Measurements from ENCODE around the gene S100G. TPM values are rescaled to one million over a fixed set of nuclear protein-coding genes. Genes with fewer than 3 reads are reported as not detected.

The S100G gene
- total and polyA plus RNA-seq, 2 experiments from 2014 or later, result not detected

DNA sequence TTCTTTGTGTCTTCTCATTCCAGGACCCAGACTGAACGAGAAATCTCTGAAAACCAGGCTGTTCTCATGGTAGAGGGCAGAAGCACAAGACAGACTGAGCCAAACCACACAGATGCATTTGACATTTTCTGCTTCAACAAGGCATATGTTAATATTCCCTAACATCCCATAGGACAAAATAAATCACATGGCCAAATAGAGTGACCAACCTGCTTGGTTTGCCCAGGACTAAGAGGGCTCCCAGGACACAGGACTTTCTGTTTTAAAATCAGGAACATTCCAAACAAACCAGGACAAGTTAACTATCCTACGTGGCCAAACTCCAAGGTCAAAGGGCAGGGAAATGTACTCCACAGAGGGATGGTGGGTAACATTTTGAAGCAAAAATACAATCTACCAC, 50.8 kb downstream of the S100G start:
- Mint-ChIP-seq H3K36me3 (ENCODE audit: low read depth) (peaks cover 58% of the 10 kb centered on the region), H3K4me3 (no peak overlapping the region), H3K27me3 (ENCODE audit: insufficient read depth, low read depth, poor library complexity) (peaks cover 3% of the 10 kb centered on the region), H3K4me1 (peaks cover 2% of the 10 kb centered on the region; the same call in 1 of the 3 replicates), H3K27ac (no peak overlapping the region), H3K9me3 (no peaks in the 10 kb centered on the region)
- no peaks in the 10 kb centered on the region for H3K9me2 ChIP-seq (ENCODE audit: insufficient read depth)
- DNase-seq (ENCODE audit: low spot score) (no peak), ATAC-seq (no peak)
- no peak overlapping the region for H2AFZ ChIP-seq
- peaks cover 5% of the 10 kb centered on the region for H3K36me3 ChIP-seq (ENCODE audit: insufficient read depth)
- no peaks in the 10 kb centered on the region for H4K20me1 ChIP-seq (replicated peaks; ENCODE audit: insufficient read depth)
- H3K79me2 ChIP-seq (replicated peaks; ENCODE audit: insufficient read depth), result 0 out of 2 replicates have a peak, but pooled peaks cover 4% of the 10 kb centered on the region
- H3K4me2 ChIP-seq, result no peak overlapping the region
- H3F3A ChIP-seq (replicated peaks; ENCODE audit: low read depth), result no peaks in the 10 kb centered on the region
- H3K27me3 ChIP-seq (ENCODE audit: insufficient read depth), result no peaks in the 10 kb centered on the region
- no peaks in the 10 kb centered on the region for H3K4me1 ChIP-seq (ENCODE audit: insufficient read depth)
- TF ChIP-seq CREB1 (CRISPR knock-in tag; IDR thresholded peaks at IDR 0.05; ENCODE audit: low read depth), result no peak
- TF ChIP-seq REST (IDR thresholded peaks at IDR 0.05; ENCODE audit: unreplicated experiment), result no peak
- no peak for TF ChIP-seq EZH2phosphoT487 (IDR thresholded peaks at IDR 0.05; ENCODE audit: unreplicated experiment)
- TF ChIP-seq ZNF331 (CRISPR knock-in tag; IDR thresholded peaks at IDR 0.05; ENCODE audit: low read depth), result no peak
- no peak for TF ChIP-seq ZNF114 (CRISPR knock-in tag; IDR thresholded peaks at IDR 0.05)
- no peak for TF ChIP-seq STAT1 (IDR thresholded peaks at IDR 0.05; ENCODE audit: unreplicated experiment)
- TF ChIP-seq, protein P1, sequence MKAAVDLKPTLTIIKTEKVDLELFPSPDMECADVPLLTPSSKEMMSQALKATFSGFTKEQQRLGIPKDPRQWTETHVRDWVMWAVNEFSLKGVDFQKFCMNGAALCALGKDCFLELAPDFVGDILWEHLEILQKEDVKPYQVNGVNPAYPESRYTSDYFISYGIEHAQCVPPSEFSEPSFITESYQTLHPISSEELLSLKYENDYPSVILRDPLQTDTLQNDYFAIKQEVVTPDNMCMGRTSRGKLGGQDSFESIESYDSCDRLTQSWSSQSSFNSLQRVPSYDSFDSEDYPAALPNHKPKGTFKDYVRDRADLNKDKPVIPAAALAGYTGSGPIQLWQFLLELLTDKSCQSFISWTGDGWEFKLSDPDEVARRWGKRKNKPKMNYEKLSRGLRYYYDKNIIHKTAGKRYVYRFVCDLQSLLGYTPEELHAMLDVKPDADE (IDR thresholded peaks at IDR 0.05), result no peak
- no peak for TF ChIP-seq EZH2 (IDR thresholded peaks at IDR 0.05; ENCODE audit: low read depth, unreplicated experiment)
- TF ChIP-seq POLR2AphosphoS5 (IDR thresholded peaks at IDR 0.05; ENCODE audit: low read depth), result no peak
- no peak for TF ChIP-seq JUNB (IDR thresholded peaks at IDR 0.05; ENCODE audit: unreplicated experiment)
- no peak for TF ChIP-seq CTCF (conservative IDR thresholded peaks at IDR 0.05; ENCODE audit: low read depth in 2 of 2)
- no peak for TF ChIP-seq NANOG (IDR thresholded peaks at IDR 0.05; ENCODE audit: borderline replicate concordance)
- TF ChIP-seq, protein P2, sequence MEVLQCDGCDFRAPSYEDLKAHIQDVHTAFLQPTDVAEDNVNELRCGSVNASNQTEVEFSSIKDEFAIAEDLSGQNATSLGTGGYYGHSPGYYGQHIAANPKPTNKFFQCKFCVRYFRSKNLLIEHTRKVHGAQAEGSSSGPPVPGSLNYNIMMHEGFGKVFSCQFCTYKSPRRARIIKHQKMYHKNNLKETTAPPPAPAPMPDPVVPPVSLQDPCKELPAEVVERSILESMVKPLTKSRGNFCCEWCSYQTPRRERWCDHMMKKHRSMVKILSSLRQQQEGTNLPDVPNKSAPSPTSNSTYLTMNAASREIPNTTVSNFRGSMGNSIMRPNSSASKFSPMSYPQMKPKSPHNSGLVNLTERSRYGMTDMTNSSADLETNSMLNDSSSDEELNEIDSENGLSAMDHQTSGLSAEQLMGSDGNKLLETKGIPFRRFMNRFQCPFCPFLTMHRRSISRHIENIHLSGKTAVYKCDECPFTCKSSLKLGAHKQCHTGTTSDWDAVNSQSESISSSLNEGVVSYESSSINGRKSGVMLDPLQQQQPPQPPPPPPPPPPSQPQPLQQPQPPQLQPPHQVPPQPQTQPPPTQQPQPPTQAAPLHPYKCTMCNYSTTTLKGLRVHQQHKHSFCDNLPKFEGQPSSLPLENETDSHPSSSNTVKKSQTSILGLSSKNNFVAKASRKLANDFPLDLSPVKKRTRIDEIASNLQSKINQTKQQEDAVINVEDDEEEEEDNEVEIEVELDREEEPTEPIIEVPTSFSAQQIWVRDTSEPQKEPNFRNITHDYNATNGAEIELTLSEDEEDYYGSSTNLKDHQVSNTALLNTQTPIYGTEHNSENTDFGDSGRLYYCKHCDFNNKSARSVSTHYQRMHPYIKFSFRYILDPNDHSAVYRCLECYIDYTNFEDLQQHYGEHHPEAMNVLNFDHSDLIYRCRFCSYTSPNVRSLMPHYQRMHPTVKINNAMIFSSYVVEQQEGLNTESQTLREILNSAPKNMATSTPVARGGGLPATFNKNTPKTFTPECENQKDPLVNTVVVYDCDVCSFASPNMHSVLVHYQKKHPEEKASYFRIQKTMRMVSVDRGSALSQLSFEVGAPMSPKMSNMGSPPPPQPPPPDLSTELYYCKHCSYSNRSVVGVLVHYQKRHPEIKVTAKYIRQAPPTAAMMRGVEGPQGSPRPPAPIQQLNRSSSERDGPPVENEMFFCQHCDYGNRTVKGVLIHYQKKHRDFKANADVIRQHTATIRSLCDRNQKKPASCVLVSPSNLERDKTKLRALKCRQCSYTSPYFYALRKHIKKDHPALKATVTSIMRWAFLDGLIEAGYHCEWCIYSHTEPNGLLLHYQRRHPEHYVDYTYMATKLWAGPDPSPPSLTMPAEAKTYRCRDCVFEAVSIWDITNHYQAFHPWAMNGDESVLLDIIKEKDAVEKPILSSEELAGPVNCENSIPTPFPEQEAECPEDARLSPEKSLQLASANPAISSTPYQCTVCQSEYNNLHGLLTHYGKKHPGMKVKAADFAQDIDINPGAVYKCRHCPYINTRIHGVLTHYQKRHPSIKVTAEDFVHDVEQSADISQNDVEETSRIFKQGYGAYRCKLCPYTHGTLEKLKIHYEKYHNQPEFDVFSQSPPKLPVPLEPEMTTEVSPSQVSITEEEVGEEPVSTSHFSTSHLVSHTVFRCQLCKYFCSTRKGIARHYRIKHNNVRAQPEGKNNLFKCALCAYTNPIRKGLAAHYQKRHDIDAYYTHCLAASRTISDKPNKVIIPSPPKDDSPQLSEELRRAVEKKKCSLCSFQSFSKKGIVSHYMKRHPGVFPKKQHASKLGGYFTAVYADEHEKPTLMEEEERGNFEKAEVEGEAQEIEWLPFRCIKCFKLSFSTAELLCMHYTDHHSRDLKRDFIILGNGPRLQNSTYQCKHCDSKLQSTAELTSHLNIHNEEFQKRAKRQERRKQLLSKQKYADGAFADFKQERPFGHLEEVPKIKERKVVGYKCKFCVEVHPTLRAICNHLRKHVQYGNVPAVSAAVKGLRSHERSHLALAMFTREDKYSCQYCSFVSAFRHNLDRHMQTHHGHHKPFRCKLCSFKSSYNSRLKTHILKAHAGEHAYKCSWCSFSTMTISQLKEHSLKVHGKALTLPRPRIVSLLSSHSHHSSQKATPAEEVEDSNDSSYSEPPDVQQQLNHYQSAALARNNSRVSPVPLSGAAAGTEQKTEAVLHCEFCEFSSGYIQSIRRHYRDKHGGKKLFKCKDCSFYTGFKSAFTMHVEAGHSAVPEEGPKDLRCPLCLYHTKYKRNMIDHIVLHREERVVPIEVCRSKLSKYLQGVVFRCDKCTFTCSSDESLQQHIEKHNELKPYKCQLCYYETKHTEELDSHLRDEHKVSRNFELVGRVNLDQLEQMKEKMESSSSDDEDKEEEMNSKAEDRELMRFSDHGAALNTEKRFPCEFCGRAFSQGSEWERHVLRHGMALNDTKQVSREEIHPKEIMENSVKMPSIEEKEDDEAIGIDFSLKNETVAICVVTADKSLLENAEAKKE (CRISPR knock-in tag; IDR thresholded peaks at IDR 0.05), result no peak
- H3K4me3 ChIP-seq, result no peak overlapping the region
- H3K27ac ChIP-seq (ENCODE audit: low read depth), result no peak overlapping the region

All from GM23338 (cell line).